H9 (cell line): ENCODE measurements around the gene NUDT22. TPM values are rescaled to one million over a fixed set of nuclear protein-coding genes. Genes with fewer than 3 reads are reported as not detected.

Source experiments
- DNase-seq: peaks from one replicate; pipeline ENCODE4 v3.0.0-alpha.2; 2017
- H2AFZ ChIP-seq: one replicate; pipeline ENCODE4 v1.6.1; 2013; ENCODE audit warnings: mild to moderate bottlenecking, low read length, control low read depth, moderate library complexity
- H2AK5ac ChIP-seq: 2 replicates; pipeline ENCODE4 v1.6.1; 2013; ENCODE audit warnings: low read length, control low read depth, mixed read lengths; ENCODE audit not compliant: insufficient read length
- H2BK120ac ChIP-seq: one replicate; pipeline ENCODE4 v1.6.1; 2013; ENCODE audit warnings: low read depth, mild to moderate bottlenecking, low read length, control low read depth, inconsistent platforms; ENCODE audit not compliant: poor library complexity, severe bottlenecking
- H2BK12ac ChIP-seq: 2 replicates; pipeline ENCODE4 v1.6.1; 2013; ENCODE audit warnings: low read length, control low read depth, mixed read lengths, low read depth; ENCODE audit not compliant: insufficient read length
- H2BK15ac ChIP-seq: 2 replicates; pipeline ENCODE4 v1.6.1; 2013; ENCODE audit warnings: low read depth, low read length, control low read depth
- H2BK20ac ChIP-seq: one replicate; pipeline ENCODE4 v1.6.1; 2013; ENCODE audit warnings: low read depth, mild to moderate bottlenecking, low read length, control low read depth, inconsistent platforms; ENCODE audit not compliant: poor library complexity, severe bottlenecking
- H2BK5ac ChIP-seq: 2 replicates; pipeline ENCODE4 v1.6.1; 2013; ENCODE audit warnings: low read length, control low read depth, mixed read lengths; ENCODE audit not compliant: insufficient read length
- H3K14ac ChIP-seq: 2 replicates; pipeline ENCODE4 v1.6.1; 2013; ENCODE audit warnings: low read length, control low read depth; ENCODE audit not compliant: insufficient read depth
- H3K18ac ChIP-seq: 2 replicates; pipeline ENCODE4 v1.6.1; 2013; ENCODE audit warnings: low read depth, mild to moderate bottlenecking, mixed read lengths, low read length, control low read depth; ENCODE audit not compliant: insufficient read length
- H3K23ac ChIP-seq: 2 replicates; pipeline ENCODE4 v1.6.1; 2013; ENCODE audit warnings: low read length, control low read depth, mixed read lengths, low read depth; ENCODE audit not compliant: insufficient read length
- H3K23me2 ChIP-seq: 2 replicates; pipeline ENCODE4 v1.6.1; 2013; ENCODE audit warnings: low read depth, mild to moderate bottlenecking, mixed read lengths, low read length, control low read depth; ENCODE audit not compliant: insufficient read length, poor library complexity, severe bottlenecking
- H3K27ac ChIP-seq: 2 replicates; pipeline ENCODE4 v1.5.1; 2013; ENCODE audit warnings: low read length, control low read depth, mixed read lengths, low read depth; ENCODE audit not compliant: insufficient read length
- H3K27me3 ChIP-seq: 2 replicates; pipeline ENCODE4 v1.6.1; 2013; ENCODE audit warnings: low read length, control low read depth, inconsistent platforms; ENCODE audit not compliant: insufficient read depth
- H3K4ac ChIP-seq: 2 replicates; pipeline ENCODE4 v1.6.1; 2013; ENCODE audit warnings: low read depth, mild to moderate bottlenecking, control low read depth, inconsistent platforms, low read length, moderate library complexity
- H3K4me1 ChIP-seq: 2 replicates; pipeline ENCODE4 v1.6.1; 2013; ENCODE audit warnings: low read length, control low read depth, inconsistent platforms; ENCODE audit not compliant: insufficient read depth
- H3K4me2 ChIP-seq: 2 replicates; pipeline ENCODE4 v1.6.1; 2013; ENCODE audit warnings: low read length, control low read depth, mixed read lengths; ENCODE audit not compliant: insufficient read length, insufficient read depth
- H3K56ac ChIP-seq: 2 replicates; pipeline ENCODE4 v1.6.1; 2013; ENCODE audit warnings: low read depth, mild to moderate bottlenecking, mixed read lengths, low read length, control low read depth; ENCODE audit not compliant: insufficient read length
- H3K79me1 ChIP-seq: 2 replicates; pipeline ENCODE4 v1.6.1; 2013; ENCODE audit warnings: low read depth, mild to moderate bottlenecking, moderate library complexity, low read length, control low read depth, inconsistent platforms; ENCODE audit not compliant: insufficient read depth, poor library complexity, severe bottlenecking
- H3K79me2 ChIP-seq: 2 replicates; pipeline ENCODE4 v1.6.1; 2013; ENCODE audit warnings: low read length, control low read depth, inconsistent platforms; ENCODE audit not compliant: insufficient read depth
- H3K9ac ChIP-seq: 2 replicates; pipeline ENCODE4 v1.6.1; 2013; ENCODE audit warnings: low read length, control low read depth, mixed read lengths; ENCODE audit not compliant: insufficient read length; ENCODE audit errors: extremely low read depth
- H3K9me3 ChIP-seq: one replicate; pipeline ENCODE4 v1.6.1; 2013; ENCODE audit warnings: low read depth, low read length, inconsistent platforms; ENCODE audit not compliant: control insufficient read depth
- H3T11ph ChIP-seq: one replicate; pipeline ENCODE4 v1.6.1; 2013; ENCODE audit warnings: mild to moderate bottlenecking, low read length, control low read depth, inconsistent platforms
- H4K20me1 ChIP-seq: one replicate; pipeline ENCODE4 v1.6.1; 2013; ENCODE audit not compliant: control insufficient read depth, insufficient read length, insufficient read depth
- H4K5ac ChIP-seq: 2 replicates; pipeline ENCODE4 v1.6.1; 2013; ENCODE audit warnings: low read depth, mild to moderate bottlenecking, mixed read lengths, low read length, control low read depth; ENCODE audit not compliant: insufficient read length
- H4K8ac ChIP-seq: replicated peaks from 2 replicates; pipeline ENCODE4 v1.6.1; 2013; ENCODE audit warnings: low read length, control low read depth, mixed read lengths, low read depth; ENCODE audit not compliant: insufficient read length
- H4K91ac ChIP-seq: 2 replicates; pipeline ENCODE4 v1.6.1; 2013; ENCODE audit warnings: low read depth, mild to moderate bottlenecking, moderate library complexity, mixed read lengths, low read length, control low read depth; ENCODE audit not compliant: insufficient read length
- H3K27ac Mint-ChIP-seq, 3 experiments: 2 replicates in 2 of 3; 3 replicates in 1 of 3; pipeline ENCODE4 v1.8.0; 2020 to 2021; ENCODE audit warnings: mixed read lengths in 3 of 3, mild to moderate bottlenecking in 1 of 3, moderate library complexity in 1 of 3
- H3K27me3 Mint-ChIP-seq: 2 replicates; pipeline ENCODE4 v1.8.0; 2021; ENCODE audit warnings: low read depth, mild to moderate bottlenecking, moderate library complexity, mixed read lengths
- H3K36me3 Mint-ChIP-seq, 3 experiments: 2 replicates in 2 of 3; 3 replicates in 1 of 3; pipeline ENCODE4 v1.8.0; 2020 to 2021; ENCODE audit warnings: low read depth in 3 of 3, mixed read lengths in 3 of 3; ENCODE audit not compliant: insufficient read depth in 1 of 3
- H3K4me1 Mint-ChIP-seq, 2 experiments: 2 replicates each; pipeline ENCODE4 v1.8.0; 2020; ENCODE audit warnings: mixed read lengths in 2 of 2
- H3K4me3 Mint-ChIP-seq, 2 experiments: 2 replicates in 1 of 2; 3 replicates in 1 of 2; pipeline ENCODE4 v1.8.0; 2020 to 2021; ENCODE audit warnings: mild to moderate bottlenecking in 2 of 2, mixed read lengths in 2 of 2, moderate library complexity in 1 of 2
- H3K9me3 Mint-ChIP-seq, 2 experiments: 2 replicates in 1 of 2; 3 replicates in 1 of 2; pipeline ENCODE4 v1.8.0; 2020; ENCODE audit warnings: mild to moderate bottlenecking in 2 of 2, mixed read lengths in 2 of 2, moderate library complexity in 1 of 2
- CTCF ChIP-seq: fragments of 200-600 bp; sonication (generic); conservative IDR thresholded peaks from 3 replicates; pipeline ENCODE4 v1.8.0; 2021; ENCODE audit warnings: antibody characterized with exemption, mild to moderate bottlenecking
- WGBS: extraction: QIAGEN DNeasy Blood & Tissue Kit; methylation state at CpG from one replicate; pipeline ENCODE4 v1.1.7; 2013; ENCODE audit warnings: missing lambda C conversion rate, low lambda C conversion rate, mixed read lengths; ENCODE audit not compliant: insufficient read length; ENCODE audit errors: extremely low coverage; 5-methylcytosine and 5-hydroxymethylcytosine counted together
- total RNA-seq: library from RNA; stranded (reverse); gene quantifications from 2 replicates; pipeline ENCODE4 v1.2.1, GENCODE V29; 2021

Gene NUDT22
- total RNA-seq, 1 experiment from 2014 or later, result 39.6 TPM

DNA sequence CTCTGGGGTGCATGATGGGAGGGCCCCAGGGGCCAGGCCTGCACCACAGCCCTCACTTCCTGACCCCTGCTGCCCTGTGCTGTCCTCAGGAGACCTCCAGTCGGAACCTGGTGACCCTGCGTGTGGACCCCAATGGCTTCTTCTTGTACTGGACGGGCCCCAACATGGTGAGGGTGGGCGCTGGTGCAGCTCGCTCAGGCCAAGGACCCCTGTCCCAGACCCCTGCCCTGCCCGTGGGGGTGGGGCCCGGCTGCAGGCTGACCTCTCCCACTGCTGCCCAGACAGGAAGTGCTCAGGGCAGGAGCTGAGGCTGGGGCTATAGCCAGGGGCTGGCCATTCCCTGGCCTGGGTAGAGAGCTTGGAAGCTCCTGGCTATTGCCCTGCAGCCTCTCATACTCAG lies 28.3 kb downstream of the NUDT22 start:
- H4K5ac ChIP-seq, result no peak overlapping the region
- H2BK12ac ChIP-seq, result no peak overlapping the region
- no peak overlapping the region for H3K9ac ChIP-seq
- no peak overlapping the region for H3K27ac ChIP-seq
- DNase-seq, result no peak
- H3K27me3 ChIP-seq, result no peaks in the 10 kb centered on the region
- no peak overlapping the region for H2BK15ac ChIP-seq
- no peaks in the 10 kb centered on the region for H3K9me3 ChIP-seq
- peaks cover 16% of the 10 kb centered on the region for H3K23me2 ChIP-seq
- H3K14ac ChIP-seq, result no peak overlapping the region
- peaks cover 18 to 27% of the 10 kb centered on the region in 2 experiments for H3K4me1 Mint-ChIP-seq
- H2BK120ac ChIP-seq, result no peak overlapping the region
- no peak overlapping the region for H2AK5ac ChIP-seq
- no peak overlapping the region for H3K4ac ChIP-seq
- no peak overlapping the region for H2AFZ ChIP-seq
- no peak overlapping the region for H3K56ac ChIP-seq
- H3K27me3 Mint-ChIP-seq, result no peaks in the 10 kb centered on the region
- no peak overlapping the region for H2BK20ac ChIP-seq
- H4K91ac ChIP-seq, result no peak overlapping the region
- no peak overlapping the region for H3K18ac ChIP-seq
- peaks cover 28 to 51% (median 43%) of the 10 kb centered on the region in 3 experiments; a peak in 6 of 7 replicates for H3K36me3 Mint-ChIP-seq
- H4K20me1 ChIP-seq, result no peaks in the 10 kb centered on the region
- H3K9me3 Mint-ChIP-seq, result no peaks in the 10 kb centered on the region
- H3K4me3 Mint-ChIP-seq, result 0 out of 5 replicates have a peak overlapping the region, but pooled peaks of 1 of the 2 experiments have one; percentile 98
- H3T11ph ChIP-seq, result no peak overlapping the region
- peaks cover 4% of the 10 kb centered on the region; the same call in 1 of the 2 replicates for H3K4me1 ChIP-seq
- H3K23ac ChIP-seq, result no peak overlapping the region
- H3K27ac Mint-ChIP-seq, result no peak overlapping the region
- no peak overlapping the region for H2BK5ac ChIP-seq
- TF ChIP-seq CTCF, result no peak
- no peak overlapping the region for H4K8ac ChIP-seq
- H3K79me1 ChIP-seq, result peaks cover 3% of the 10 kb centered on the region
- no peak overlapping the region for H3K4me2 ChIP-seq
- no CpG with 5 or more reads among the region's 7 CpGs for WGBS
- no peaks in the 10 kb centered on the region; the same call in 1 of the 2 replicates for H3K79me2 ChIP-seq
